CD4-positive, alpha-beta T cell treated with Interleukin-10 for 1 hour (primary cell): ENCODE data around the gene UBA1.

Experiments used
- DNase-seq: peaks from one replicate; pipeline ENCODE4 v3.0.0-alpha.2; 2020

Gene UBA1

GRCh38 chrX:47190445-47191269 lies 3.0 kb upstream of the UBA1 start:
- peak; percentile 90 for DNase-seq

GRCh38 chrX:47191331-47191730 lies 2.3 kb upstream of the UBA1 start:
- peak; percentile 53 for DNase-seq

- DNase-seq, result no peak
Observed at GRCh38 chrX:47191806-47192401, 1.7 kb upstream of the UBA1 start.

- DNase-seq, result no peak
Observed at GRCh38 chrX:47194194-47194787, 662 bp downstream of the UBA1 start.

GRCh38 chrX:47196098-47196497 lies 2.5 kb downstream of the UBA1 start:
- no peak for DNase-seq

GRCh38 chrX:47197526-47197925 lies 3.9 kb downstream of the UBA1 start:
- DNase-seq, result no peak

- DNase-seq, result no peak
Observed at GRCh38 chrX:47198026-47198686, 4.5 kb downstream of the UBA1 start.

GRCh38 chrX:47198687-47199080 lies 5.1 kb downstream of the UBA1 start:
- DNase-seq, result no peak

- DNase-seq, result no peak
Observed at GRCh38 chrX:47199286-47199685, 5.7 kb downstream of the UBA1 start.

- DNase-seq, result no peak
Observed at GRCh38 chrX:47200385-47201150, 6.9 kb downstream of the UBA1 start.

- no peak for DNase-seq
Observed at GRCh38 chrX:47201345-47201944, 7.8 kb downstream of the UBA1 start.

- DNase-seq, result no peak
Observed at GRCh38 chrX:47202316-47202715, 8.7 kb downstream of the UBA1 start.

GRCh38 chrX:47202877-47203276 lies 9.2 kb downstream of the UBA1 start:
- DNase-seq, result no peak

GRCh38 chrX:47204970-47205369 lies 11.3 kb downstream of the UBA1 start:
- DNase-seq, result no peak

- DNase-seq, result no peak
Observed at GRCh38 chrX:47206316-47206715, 12.7 kb downstream of the UBA1 start.

- no peak for DNase-seq
Observed at GRCh38 chrX:47208108-47208507, 14.5 kb downstream of the UBA1 start.

- DNase-seq, result no peak
Observed at GRCh38 chrX:47209508-47210238, 16.0 kb downstream of the UBA1 start.

GRCh38 chrX:47210661-47211425 lies 17.2 kb downstream of the UBA1 start:
- DNase-seq, result no peak

GRCh38 chrX:47212381-47213293 lies 19.0 kb downstream of the UBA1 start:
- DNase-seq, result no peak
